NOMO-1 treated with DMSO at 0.1 percent for 48 hours (cell line): ENCODE measurements around the gene GLDN.
"Not testable (repeated sequence)": the region's sequence is repeated elsewhere in the genome, so short reads cannot be mapped to it uniquely, and the experiment has no call there.

ENCODE experiments used
- DNase-seq: peaks from one replicate; lab custom pipeline; 2025; ENCODE audit not compliant: unreplicated experiment; lab: John Stamatoyannopoulos, UW

Gene GLDN

DNA sequence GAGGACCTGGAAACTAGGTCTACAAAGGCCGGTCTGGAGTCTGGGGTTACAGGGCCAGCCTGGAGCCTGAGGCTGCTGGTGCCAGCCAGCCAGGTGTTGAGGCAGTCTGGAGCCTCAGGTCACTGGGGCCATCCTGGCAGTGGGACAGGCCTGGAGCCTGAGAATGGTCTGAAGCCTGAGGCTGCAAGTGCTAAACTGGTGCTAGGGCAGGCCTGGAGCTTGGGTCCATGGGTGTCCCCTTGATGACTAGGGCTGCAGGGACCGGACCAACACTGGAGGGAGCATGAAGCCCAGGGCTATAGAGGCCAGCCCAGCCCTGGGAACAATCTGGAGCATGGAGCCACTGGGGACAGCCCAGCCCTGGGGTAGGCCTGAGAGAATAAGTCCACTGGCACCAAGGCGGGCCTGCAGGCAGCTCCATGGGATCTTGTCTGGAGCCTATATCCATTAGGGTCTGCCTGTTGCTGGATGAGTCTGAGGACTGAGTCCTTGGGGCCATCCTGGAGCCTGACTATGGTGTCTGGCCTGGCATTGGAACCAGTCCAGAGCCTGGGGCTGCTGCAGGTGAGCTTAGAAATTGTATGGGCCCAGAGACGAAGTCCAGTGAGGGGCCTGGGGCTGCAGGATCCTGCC, 101.9 kb downstream of the GLDN start:
- no peak for DNase-seq

DNA sequence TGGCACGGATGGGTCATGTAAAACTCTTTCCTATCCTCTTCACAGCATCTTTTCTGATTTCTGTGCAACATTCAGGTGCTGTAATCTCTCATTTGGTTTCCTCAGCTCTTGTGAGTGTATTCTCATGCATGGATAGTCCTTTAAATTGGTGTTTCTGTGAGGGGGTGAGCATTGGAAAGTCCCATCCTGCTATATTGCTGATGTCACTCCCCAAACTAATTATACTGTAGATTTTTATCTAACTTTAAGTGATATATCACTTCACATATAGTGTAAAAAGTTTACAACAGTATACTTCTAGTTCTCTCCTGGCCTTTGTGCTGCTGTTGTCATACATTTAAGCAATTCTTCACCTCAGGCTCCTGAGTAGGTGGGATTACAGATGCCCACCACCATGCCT, 102.7 kb downstream of the GLDN start:
- no peak for DNase-seq

GRCh38 chr15:51444807-51445206, 103.4 kb downstream of the GLDN start:
- no peak for DNase-seq

DNA sequence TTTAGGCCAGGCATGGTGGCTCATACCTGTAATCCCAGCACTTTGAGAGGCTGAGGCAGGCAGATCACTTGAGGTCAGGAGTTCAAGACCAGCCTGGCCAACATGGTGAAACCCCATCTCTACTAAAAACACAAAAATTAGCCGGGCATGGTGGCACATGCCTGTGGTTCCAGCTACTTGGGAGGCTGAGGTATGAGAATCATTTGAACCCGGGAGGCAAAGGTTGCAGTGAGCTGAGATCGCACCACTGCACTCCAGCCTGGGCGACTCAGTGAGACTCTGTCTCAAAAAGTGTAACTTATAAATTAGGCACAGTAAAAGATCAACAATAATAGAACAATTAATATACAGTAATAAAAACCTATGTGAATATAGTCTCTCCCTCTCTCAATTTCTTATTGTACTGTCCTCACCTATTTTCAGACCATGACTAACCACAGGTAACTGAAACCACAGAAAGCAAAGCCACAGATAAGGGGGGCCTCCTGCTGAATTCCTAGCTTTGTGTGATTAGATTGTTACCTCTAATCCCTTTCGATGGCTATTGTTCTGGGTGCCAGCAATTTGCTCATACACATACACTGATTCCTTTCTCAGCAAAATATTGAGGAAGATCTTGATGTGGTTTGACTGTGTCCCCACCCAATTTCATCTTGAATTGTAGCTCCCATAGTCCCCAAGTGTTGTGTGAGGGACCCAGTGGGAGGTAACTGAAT, 104.7 kb downstream of the GLDN start:
- DNase-seq: not testable (repeated sequence)

GRCh38 chr15:51447855-51448621, 106.6 kb downstream of the GLDN start:
- DNase-seq: no peak

DNA sequence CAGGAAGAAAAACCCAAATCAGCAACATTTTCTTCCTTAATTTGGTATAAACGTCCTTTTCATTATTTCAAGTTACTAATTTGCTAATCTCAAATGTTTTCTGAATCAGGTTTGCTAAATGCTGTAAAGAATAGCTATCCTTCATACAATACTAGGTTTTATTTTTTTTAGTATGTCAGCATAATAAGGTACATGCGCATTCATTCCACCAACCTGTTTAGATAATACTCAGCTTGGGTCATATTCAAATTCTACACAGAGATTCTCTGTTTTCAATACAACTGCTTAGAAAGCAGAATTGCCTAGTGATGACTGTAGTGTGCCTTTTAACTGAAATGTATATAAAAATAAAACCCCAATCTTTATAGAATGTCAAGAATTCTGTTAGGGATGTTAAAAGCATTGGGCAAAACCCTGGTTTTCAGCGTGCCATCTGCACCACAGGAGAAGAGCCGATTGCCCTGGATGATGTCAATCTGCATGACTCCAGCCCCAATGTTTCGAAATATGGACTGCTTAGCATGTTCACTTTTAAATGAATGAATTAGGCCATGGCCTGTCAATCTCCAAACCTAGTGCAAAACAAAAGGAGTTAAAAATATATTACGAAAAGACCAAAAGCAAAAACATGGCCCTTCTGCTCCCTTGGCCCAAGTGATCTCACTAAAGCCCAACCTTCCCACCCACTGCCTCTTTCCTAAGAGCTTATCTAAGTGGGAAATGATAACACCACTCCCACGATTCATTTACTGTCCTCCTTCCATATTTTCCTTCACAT, 107.4 kb downstream of the GLDN start:
- no peak for DNase-seq

GRCh38 chr15:51450001-51450400, 108.5 kb downstream of the GLDN start:
- DNase-seq: no peak
